SW 1271 (cell line): ENCODE data around the gene TXNDC11.

Source experiments
- DNase-seq, 2 experiments: peaks; one replicate each; lab custom pipeline; 2025; lab: John Stamatoyannopoulos, UW

TXNDC11 gene

GRCh38 chr16:11721781-11722467, 20.7 kb downstream of the TXNDC11 start:
- DNase-seq = no peak

- no peak for DNase-seq
These were observed 22.9 kb downstream of the TXNDC11 start for GRCh38 chr16:11719762-11720161.

GRCh38 chr16:11719171-11719570, 23.5 kb downstream of the TXNDC11 start:
- DNase-seq = no peak

GRCh38 chr16:11717811-11718210, 24.8 kb downstream of the TXNDC11 start:
- no peak for DNase-seq

- no peak for DNase-seq
These were observed 26.3 kb downstream of the TXNDC11 start for GRCh38 chr16:11716336-11716735.

- DNase-seq = no peak
These were observed 27.3 kb downstream of the TXNDC11 start for GRCh38 chr16:11715246-11715947.

- DNase-seq = no peak
These were observed 30.5 kb downstream of the TXNDC11 start for GRCh38 chr16:11712122-11712521.

- DNase-seq = no peak
These were observed 31.0 kb downstream of the TXNDC11 start for GRCh38 chr16:11711662-11712061.

GRCh38 chr16:11708421-11708820, 34.2 kb downstream of the TXNDC11 start:
- no peak for DNase-seq

GRCh38 chr16:11707679-11708197, 34.9 kb downstream of the TXNDC11 start:
- DNase-seq = no peak

GRCh38 chr16:11706180-11706742, 36.4 kb downstream of the TXNDC11 start:
- DNase-seq = no peak

- DNase-seq = no peak
These were observed 37.2 kb downstream of the TXNDC11 start for GRCh38 chr16:11705311-11706025.

- DNase-seq = no peak
These were observed 42.2 kb downstream of the TXNDC11 start for GRCh38 chr16:11700264-11701029.

- no peak for DNase-seq
These were observed 43.3 kb downstream of the TXNDC11 start for GRCh38 chr16:11699234-11699894.

- DNase-seq = no peak
These were observed 44.4 kb downstream of the TXNDC11 start for GRCh38 chr16:11698271-11698689.

GRCh38 chr16:11697319-11697718, 45.3 kb downstream of the TXNDC11 start:
- DNase-seq = no peak

- DNase-seq = no peak
These were observed 46.2 kb downstream of the TXNDC11 start for GRCh38 chr16:11696266-11697012.

GRCh38 chr16:11692651-11693050, 50.0 kb downstream of the TXNDC11 start:
- DNase-seq = no peak

- DNase-seq = no peak
These were observed 50.5 kb downstream of the TXNDC11 start for GRCh38 chr16:11692171-11692570.

- DNase-seq = no peak
These were observed 50.9 kb downstream of the TXNDC11 start for GRCh38 chr16:11691771-11692170.
